WTC11 (cell line): ENCODE results near the gene MTF1.
"Not testable (repeated sequence)": the region's sequence is repeated elsewhere in the genome, so short reads cannot be mapped to it uniquely, and the experiment has no call there.

Experiments used
- ATF2 ChIP-seq: sonication (generic); formaldehyde crosslinking; IDR thresholded peaks from 2 replicates; pipeline ENCODE4 v1.8.1; 2022; ENCODE audit warnings: low read depth, missing genetic modification reagents, borderline replicate concordance
- ATF6 ChIP-seq: sonication (generic); formaldehyde crosslinking; IDR thresholded peaks from 2 replicates; pipeline ENCODE4 v1.8.1; 2023; ENCODE audit warnings: mild to moderate bottlenecking, missing genetic modification reagents
- CREB1 ChIP-seq: sonication (generic); formaldehyde crosslinking; IDR thresholded peaks from 2 replicates; pipeline ENCODE4 v1.8.0; 2023; ENCODE audit warnings: mild to moderate bottlenecking, missing genetic modification reagents
- CREM ChIP-seq: sonication (generic); formaldehyde crosslinking; IDR thresholded peaks from 2 replicates; pipeline ENCODE4 v1.8.1; 2022; ENCODE audit warnings: mild to moderate bottlenecking, missing genetic modification reagents, moderate library complexity
- IRF2 ChIP-seq: sonication (generic); formaldehyde crosslinking; IDR thresholded peaks from 2 replicates; pipeline ENCODE4 v1.8.0; 2022; ENCODE audit warnings: low read depth, missing genetic modification reagents, borderline replicate concordance
- JUN ChIP-seq: sonication (generic); formaldehyde crosslinking; IDR thresholded peaks from 2 replicates; pipeline ENCODE4 v1.8.0; 2023; ENCODE audit warnings: mild to moderate bottlenecking, missing genetic modification reagents
- NFE2L1 ChIP-seq: sonication (generic); formaldehyde crosslinking; IDR thresholded peaks from 2 replicates; pipeline ENCODE4 v1.8.1; 2023; ENCODE audit warnings: missing genetic modification reagents
- ZNF138 ChIP-seq: sonication (generic); formaldehyde crosslinking; conservative IDR thresholded peaks from 2 replicates; pipeline ENCODE4 v1.8.1; 2022; ENCODE audit warnings: mild to moderate bottlenecking, moderate library complexity, missing genetic modification reagents
- ZNF263 ChIP-seq: sonication (generic); formaldehyde crosslinking; IDR thresholded peaks from 2 replicates; pipeline ENCODE4 v1.8.1; 2022; ENCODE audit warnings: low read depth, mild to moderate bottlenecking, moderate library complexity, missing genetic modification reagents
- ZNF512 ChIP-seq: sonication (generic); formaldehyde crosslinking; IDR thresholded peaks from 2 replicates; pipeline ENCODE4 v1.8.1; 2022; ENCODE audit warnings: missing genetic modification reagents, borderline replicate concordance
- TF ChIP-seq, protein P1 (sequence below): fragments of 200-600 bp; IDR thresholded peaks from 2 replicates; pipeline ENCODE4 v1.8.0; 2022; ENCODE audit warnings: antibody characterized with exemption
- TF ChIP-seq, protein P2 (sequence below): sonication (generic); formaldehyde crosslinking; IDR thresholded peaks from 2 replicates; pipeline ENCODE4 v1.8.0; 2022; ENCODE audit warnings: mild to moderate bottlenecking, missing genetic modification reagents

- TF ChIP-seq, protein P1, sequence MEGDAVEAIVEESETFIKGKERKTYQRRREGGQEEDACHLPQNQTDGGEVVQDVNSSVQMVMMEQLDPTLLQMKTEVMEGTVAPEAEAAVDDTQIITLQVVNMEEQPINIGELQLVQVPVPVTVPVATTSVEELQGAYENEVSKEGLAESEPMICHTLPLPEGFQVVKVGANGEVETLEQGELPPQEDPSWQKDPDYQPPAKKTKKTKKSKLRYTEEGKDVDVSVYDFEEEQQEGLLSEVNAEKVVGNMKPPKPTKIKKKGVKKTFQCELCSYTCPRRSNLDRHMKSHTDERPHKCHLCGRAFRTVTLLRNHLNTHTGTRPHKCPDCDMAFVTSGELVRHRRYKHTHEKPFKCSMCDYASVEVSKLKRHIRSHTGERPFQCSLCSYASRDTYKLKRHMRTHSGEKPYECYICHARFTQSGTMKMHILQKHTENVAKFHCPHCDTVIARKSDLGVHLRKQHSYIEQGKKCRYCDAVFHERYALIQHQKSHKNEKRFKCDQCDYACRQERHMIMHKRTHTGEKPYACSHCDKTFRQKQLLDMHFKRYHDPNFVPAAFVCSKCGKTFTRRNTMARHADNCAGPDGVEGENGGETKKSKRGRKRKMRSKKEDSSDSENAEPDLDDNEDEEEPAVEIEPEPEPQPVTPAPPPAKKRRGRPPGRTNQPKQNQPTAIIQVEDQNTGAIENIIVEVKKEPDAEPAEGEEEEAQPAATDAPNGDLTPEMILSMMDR, result not testable (repeated sequence)
- not testable (repeated sequence) for TF ChIP-seq ATF6 (CRISPR knock-in tag); ZNF512 (CRISPR knock-in tag); IRF2 (CRISPR knock-in tag); CREM; ZNF138 (CRISPR knock-in tag); JUN (CRISPR knock-in tag); NFE2L1 (CRISPR knock-in tag); CREB1; ZNF263; ATF2 (CRISPR knock-in tag)
- TF ChIP-seq, protein P2, sequence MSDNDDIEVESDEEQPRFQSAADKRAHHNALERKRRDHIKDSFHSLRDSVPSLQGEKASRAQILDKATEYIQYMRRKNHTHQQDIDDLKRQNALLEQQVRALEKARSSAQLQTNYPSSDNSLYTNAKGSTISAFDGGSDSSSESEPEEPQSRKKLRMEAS (CRISPR knock-in tag), result not testable (repeated sequence)
These were observed 49.1 kb upstream of the MTF1 start for GRCh38 chr1:37908531-37908930.
